Measurements from ENCODE around the gene PTGDR.

PTGDR gene

GRCh38 chr14:52313903-52314594 lies 46.6 kb downstream of the PTGDR start, which contains the start of gene PTGER2:
PTGER2 (plus strand) TSS chr14:52314312; CDS start chr14:52314549, 237 bp downstream.
- peak; percentile 67 for DNase-seq

- peak; percentile 32 for DNase-seq
Measured at GRCh38 chr14:52314595-52315354, 47.3 kb downstream of the PTGDR start.

GRCh38 chr14:52315355-52315718 lies 47.8 kb downstream of the PTGDR start:
- no peak for DNase-seq

GRCh38 chr14:52318062-52318461 lies 50.6 kb downstream of the PTGDR start:
- DNase-seq = no peak

- DNase-seq = no peak
Measured at GRCh38 chr14:52318826-52319645, 51.5 kb downstream of the PTGDR start.

GRCh38 chr14:52319919-52320318 lies 52.4 kb downstream of the PTGDR start:
- no peak for DNase-seq

GRCh38 chr14:52325126-52325525 lies 57.6 kb downstream of the PTGDR start:
- DNase-seq = no peak

GRCh38 chr14:52325630-52326029 lies 58.1 kb downstream of the PTGDR start:
- no peak for DNase-seq

Data from stimulated activated CD4-positive, alpha-beta T cell treated with anti-CD3 and anti-CD28 coated beads, Interleukin-12 subunit alpha, Interleukin-12 subunit beta, amount 100 ng/mL, for 4 hours (primary cell).